Liver (tissue), 3 donors: ENCODE measurements around the gene ICAM3.

Experiments
- ATF3 ChIP-seq: IDR thresholded peaks from 2 replicates; pipeline ENCODE4 v1.6.1; 2016; ENCODE audit warnings: antibody characterized with exemption
- FOXA1 ChIP-seq: IDR thresholded peaks from 2 replicates; pipeline ENCODE4 v1.6.1; 2016; ENCODE audit warnings: antibody characterized with exemption
- HNF4A ChIP-seq, 2 donors: conservative IDR thresholded peaks; 2 replicates each; pipeline ENCODE4 v1.6.1; 2016; ENCODE audit warnings: antibody characterized with exemption in 2 of 2, mild to moderate bottlenecking in 2 of 2
- HNF4G ChIP-seq: IDR thresholded peaks from 2 replicates; pipeline ENCODE4 v1.6.1; 2016; ENCODE audit warnings: antibody characterized with exemption
- JUND ChIP-seq, 2 donors: IDR thresholded peaks; 2 replicates each; pipeline ENCODE4 v1.6.1; 2016; ENCODE audit warnings: antibody characterized with exemption in 2 of 2
- MAX ChIP-seq: IDR thresholded peaks from 2 replicates; pipeline ENCODE4 v1.6.1; 2016; ENCODE audit warnings: antibody characterized with exemption
- RAD21 ChIP-seq, 2 donors: IDR thresholded peaks; 2 replicates each; pipeline ENCODE4 v1.6.1; 2016; ENCODE audit warnings: antibody characterized with exemption in 2 of 2, mild to moderate bottlenecking in 2 of 2
- SP1 ChIP-seq: IDR thresholded peaks from 2 replicates; pipeline ENCODE4 v1.6.1; 2018; ENCODE audit warnings: antibody characterized with exemption, mild to moderate bottlenecking
- TAF1 ChIP-seq: conservative IDR thresholded peaks from 2 replicates; pipeline ENCODE4 v1.6.1; 2016; ENCODE audit warnings: antibody characterized with exemption, mild to moderate bottlenecking
- YY1 ChIP-seq: IDR thresholded peaks from 2 replicates; pipeline ENCODE4 v1.6.1; 2016; ENCODE audit warnings: antibody characterized with exemption, mild to moderate bottlenecking
- TF ChIP-seq, protein P1 (sequence below): fragments of 150-350 bp; IDR thresholded peaks from 2 replicates; pipeline ENCODE4 v1.5.1; 2017; ENCODE audit warnings: improper control_type of control experiment, low read depth, low read length; ENCODE audit not compliant: missing input control
- TF ChIP-seq, protein P2 (sequence below): IDR thresholded peaks from 2 replicates; pipeline ENCODE4 v1.6.1; 2016; ENCODE audit warnings: antibody characterized with exemption
- donor health status: healthy.
- donor health status: healthy.

- no peak for TF ChIP-seq HNF4A (conservative IDR thresholded peaks at IDR 0.05)
- TF ChIP-seq, protein P1, sequence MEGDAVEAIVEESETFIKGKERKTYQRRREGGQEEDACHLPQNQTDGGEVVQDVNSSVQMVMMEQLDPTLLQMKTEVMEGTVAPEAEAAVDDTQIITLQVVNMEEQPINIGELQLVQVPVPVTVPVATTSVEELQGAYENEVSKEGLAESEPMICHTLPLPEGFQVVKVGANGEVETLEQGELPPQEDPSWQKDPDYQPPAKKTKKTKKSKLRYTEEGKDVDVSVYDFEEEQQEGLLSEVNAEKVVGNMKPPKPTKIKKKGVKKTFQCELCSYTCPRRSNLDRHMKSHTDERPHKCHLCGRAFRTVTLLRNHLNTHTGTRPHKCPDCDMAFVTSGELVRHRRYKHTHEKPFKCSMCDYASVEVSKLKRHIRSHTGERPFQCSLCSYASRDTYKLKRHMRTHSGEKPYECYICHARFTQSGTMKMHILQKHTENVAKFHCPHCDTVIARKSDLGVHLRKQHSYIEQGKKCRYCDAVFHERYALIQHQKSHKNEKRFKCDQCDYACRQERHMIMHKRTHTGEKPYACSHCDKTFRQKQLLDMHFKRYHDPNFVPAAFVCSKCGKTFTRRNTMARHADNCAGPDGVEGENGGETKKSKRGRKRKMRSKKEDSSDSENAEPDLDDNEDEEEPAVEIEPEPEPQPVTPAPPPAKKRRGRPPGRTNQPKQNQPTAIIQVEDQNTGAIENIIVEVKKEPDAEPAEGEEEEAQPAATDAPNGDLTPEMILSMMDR: no peak
- no peak for TF ChIP-seq MAX
- TF ChIP-seq JUND (IDR thresholded peaks at IDR 0.05): no peak
- TF ChIP-seq YY1: no peak
- TF ChIP-seq, protein P2, sequence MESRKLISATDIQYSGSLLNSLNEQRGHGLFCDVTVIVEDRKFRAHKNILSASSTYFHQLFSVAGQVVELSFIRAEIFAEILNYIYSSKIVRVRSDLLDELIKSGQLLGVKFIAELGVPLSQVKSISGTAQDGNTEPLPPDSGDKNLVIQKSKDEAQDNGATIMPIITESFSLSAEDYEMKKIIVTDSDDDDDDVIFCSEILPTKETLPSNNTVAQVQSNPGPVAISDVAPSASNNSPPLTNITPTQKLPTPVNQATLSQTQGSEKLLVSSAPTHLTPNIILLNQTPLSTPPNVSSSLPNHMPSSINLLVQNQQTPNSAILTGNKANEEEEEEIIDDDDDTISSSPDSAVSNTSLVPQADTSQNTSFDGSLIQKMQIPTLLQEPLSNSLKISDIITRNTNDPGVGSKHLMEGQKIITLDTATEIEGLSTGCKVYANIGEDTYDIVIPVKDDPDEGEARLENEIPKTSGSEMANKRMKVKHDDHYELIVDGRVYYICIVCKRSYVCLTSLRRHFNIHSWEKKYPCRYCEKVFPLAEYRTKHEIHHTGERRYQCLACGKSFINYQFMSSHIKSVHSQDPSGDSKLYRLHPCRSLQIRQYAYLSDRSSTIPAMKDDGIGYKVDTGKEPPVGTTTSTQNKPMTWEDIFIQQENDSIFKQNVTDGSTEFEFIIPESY: no peak
- no peak for TF ChIP-seq HNF4G
- no peak for TF ChIP-seq ATF3
- TF ChIP-seq SP1: no peak
- no peak for TF ChIP-seq RAD21 (IDR thresholded peaks at IDR 0.05)
- no peak for TF ChIP-seq TAF1
- no peak for TF ChIP-seq FOXA1
Observed at GRCh38 chr19:10321417-10321797, 18.0 kb downstream of the ICAM3 start.
